ENCODE measurements around the gene PDZD4. TPM values are rescaled to one million over a fixed set of nuclear protein-coding genes. Genes with fewer than 3 reads are reported as not detected.

Gene PDZD4
- total and polyA plus RNA-seq, 2 of the 4 experiments (the other 2 are of a cell fraction) = under 0.01 to 0.38 TPM

- Histone ChIP-seq H2BK5ac (ENCODE audit: low read depth, low read length, poor library complexity, severe bottlenecking) (no peak overlapping the region), H2AK5ac (ENCODE audit: low read depth, low read length) (no peak overlapping the region), H3K9me1 (ENCODE audit: insufficient read depth, low read length) (no peaks in the 10 kb centered on the region), H2BK120ac (ENCODE audit: low read depth, low read length) (no peak overlapping the region), H3K79me1 (ENCODE audit: low read depth in 1 of 2, low read length in 2 of 2) (no peaks in the 10 kb centered on the region), H3K27me3 (ENCODE audit: control insufficient read depth, insufficient read depth, low read length) (no peaks in the 10 kb centered on the region), H3K9me3 (ENCODE audit: control insufficient read depth, insufficient read depth, low read length) (no peaks in the 10 kb centered on the region; the same call in 1 of the 2 replicates), H4K5ac (ENCODE audit: low read depth, low read length) (no peak overlapping the region), H4K91ac (ENCODE audit: insufficient read depth, low read depth, low read length) (no peak overlapping the region), H3K56ac (ENCODE audit: extremely low read depth, insufficient read depth, low read length) (no peak overlapping the region), H3K27ac (ENCODE audit: insufficient read depth, low read length) (no peak overlapping the region), H3K18ac (ENCODE audit: low read depth, low read length) (no peak overlapping the region), H2AK9ac (replicated peaks; ENCODE audit: low read depth, low read length, poor library complexity) (no peak overlapping the region), H4K20me1 (ENCODE audit: insufficient read depth, low read length) (no peaks in the 10 kb centered on the region), H3K4ac (ENCODE audit: low read depth, low read length) (no peak overlapping the region), H4K8ac (ENCODE audit: low read depth in 2 of 2, low read length in 2 of 2) (no peak overlapping the region), H3K4me3 (ENCODE audit: insufficient read depth, low read depth, low read length) (no peak overlapping the region), H3K23ac (ENCODE audit: low read depth, low read length) (no peak overlapping the region), H2BK15ac (ENCODE audit: low read depth, low read length) (no peak overlapping the region), H3K14ac (replicated peaks; ENCODE audit: low read depth, low read length) (no peak overlapping the region), H3K4me1 (ENCODE audit: control insufficient read depth, insufficient read depth, low read length) (no peaks in the 10 kb centered on the region), H2BK20ac (ENCODE audit: low read depth, low read length) (no peak overlapping the region), H3K36me3 (ENCODE audit: control insufficient read depth, insufficient read depth, low read length) (peaks cover 4% of the 10 kb centered on the region; the same call in 1 of the 2 replicates), H3K4me2 (ENCODE audit: low read depth, low read length) (no peak overlapping the region), H3K9ac (ENCODE audit: low read depth, low read length) (no peak overlapping the region), H2AFZ (replicated peaks; ENCODE audit: low read length, poor library complexity) (peak overlapping the region; percentile 43)
- POLR2A ChIA-PET (ENCODE audit: unreplicated experiment) = no interaction called here
- intact Hi-C loops (cut with micrococcal nuclease) = no loop called here
- no peak for TF ChIP-seq USF2 (IDR thresholded peaks at IDR 0.05; ENCODE audit: low read depth, low read length)
- no peak for TF ChIP-seq SMC3 (IDR thresholded peaks at IDR 0.05; ENCODE audit: low read depth, low read length)
- TF ChIP-seq FOS (IDR thresholded peaks at IDR 0.05; ENCODE audit: low read depth, low read length) = no peak
- TF ChIP-seq, protein P1, sequence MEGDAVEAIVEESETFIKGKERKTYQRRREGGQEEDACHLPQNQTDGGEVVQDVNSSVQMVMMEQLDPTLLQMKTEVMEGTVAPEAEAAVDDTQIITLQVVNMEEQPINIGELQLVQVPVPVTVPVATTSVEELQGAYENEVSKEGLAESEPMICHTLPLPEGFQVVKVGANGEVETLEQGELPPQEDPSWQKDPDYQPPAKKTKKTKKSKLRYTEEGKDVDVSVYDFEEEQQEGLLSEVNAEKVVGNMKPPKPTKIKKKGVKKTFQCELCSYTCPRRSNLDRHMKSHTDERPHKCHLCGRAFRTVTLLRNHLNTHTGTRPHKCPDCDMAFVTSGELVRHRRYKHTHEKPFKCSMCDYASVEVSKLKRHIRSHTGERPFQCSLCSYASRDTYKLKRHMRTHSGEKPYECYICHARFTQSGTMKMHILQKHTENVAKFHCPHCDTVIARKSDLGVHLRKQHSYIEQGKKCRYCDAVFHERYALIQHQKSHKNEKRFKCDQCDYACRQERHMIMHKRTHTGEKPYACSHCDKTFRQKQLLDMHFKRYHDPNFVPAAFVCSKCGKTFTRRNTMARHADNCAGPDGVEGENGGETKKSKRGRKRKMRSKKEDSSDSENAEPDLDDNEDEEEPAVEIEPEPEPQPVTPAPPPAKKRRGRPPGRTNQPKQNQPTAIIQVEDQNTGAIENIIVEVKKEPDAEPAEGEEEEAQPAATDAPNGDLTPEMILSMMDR (conservative IDR thresholded peaks at IDR 0.05; ENCODE audit: low read depth, low read length) = no peak
- no peak for TF ChIP-seq MXI1 (IDR thresholded peaks at IDR 0.05; ENCODE audit: borderline replicate concordance, low read depth, low read length)
- no peak for TF ChIP-seq MAZ (IDR thresholded peaks at IDR 0.05; ENCODE audit: borderline replicate concordance, low read depth, low read length)
- no peak for TF ChIP-seq CHD1 (IDR thresholded peaks at IDR 0.05; ENCODE audit: low read depth, low read length)
- TF ChIP-seq POLR2A (IDR thresholded peaks at IDR 0.05; ENCODE audit: low read depth, low read length) = no peak
- in situ Hi-C loops (cut with MboI; ENCODE audit: low sequenced_read_pairs) = no loop called here
- WGBS, 2 experiments (ENCODE audit: extremely low coverage in 2 of 2, insufficient read length in 1 of 2) = 55% methylated on average over 4 of the region's 16 CpGs; no CpG with 5 or more reads in 1 of the 2 experiments
- CTCF ChIA-PET = no interaction called here
- BruUV-seq (replicated peaks) = no TSS peak
- no peak for ATAC-seq (ENCODE audit: low read depth)
- dilution Hi-C loops (cut with HindIII; ENCODE audit: low sequenced_read_pairs, unreplicated experiment) = no loop called here
- DNase-seq = no peak
Observed at GRCh38 chrX:153778684-153779101, 51.7 kb downstream of the PDZD4 start.

Measured in IMR-90 (cell line).